Measurements from ENCODE around the gene DIPK1C. TPM values are rescaled to one million over a fixed set of nuclear protein-coding genes. Genes with fewer than 3 reads are reported as not detected.
A peak's percentile ranks its signal among the peaks of the same experiment; 100 is the strongest.

Gene DIPK1C
- total RNA-seq, 4 donors from 2014 or later, result 0.25 to 5.4 (median 2.9) TPM

DNA sequence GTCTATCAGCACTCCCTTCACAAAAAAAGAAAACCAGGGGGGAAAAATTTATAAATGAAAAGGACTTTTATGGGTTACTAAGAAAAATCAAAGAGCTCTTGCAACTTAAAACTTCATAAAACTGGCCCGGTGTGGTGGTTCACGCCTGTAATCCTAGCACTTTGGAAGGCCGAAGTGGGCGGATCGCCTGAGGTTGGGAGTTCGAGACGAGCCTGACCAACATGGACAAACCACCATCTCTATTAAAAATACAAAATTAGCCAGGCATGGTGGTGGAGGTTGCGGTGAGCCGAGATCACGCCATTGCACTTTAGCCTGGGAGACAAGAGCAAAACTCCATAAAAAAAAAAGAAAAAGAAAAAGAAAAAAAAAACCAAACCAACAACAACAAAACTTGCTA, 1.7 kb downstream of the DIPK1C start:
- 90 to 92% methylated on average over 10 of the region's 10 CpGs for WGBS, 2 donors
- intact Hi-C loops (cut with DNase I; ENCODE audit: low total_unique reads), result no loop called here
- no peak overlapping the region for H3K4me3 ChIP-seq (ENCODE audit: low read depth, poor library complexity, severe bottlenecking)
- peak in 1 of 2 donors; percentile 70 for DNase-seq (ENCODE audit: low spot score in 2 of 2)
- TF ChIP-seq POLR2A (IDR thresholded peaks at IDR 0.05), result no peak
- TF ChIP-seq, protein P1, sequence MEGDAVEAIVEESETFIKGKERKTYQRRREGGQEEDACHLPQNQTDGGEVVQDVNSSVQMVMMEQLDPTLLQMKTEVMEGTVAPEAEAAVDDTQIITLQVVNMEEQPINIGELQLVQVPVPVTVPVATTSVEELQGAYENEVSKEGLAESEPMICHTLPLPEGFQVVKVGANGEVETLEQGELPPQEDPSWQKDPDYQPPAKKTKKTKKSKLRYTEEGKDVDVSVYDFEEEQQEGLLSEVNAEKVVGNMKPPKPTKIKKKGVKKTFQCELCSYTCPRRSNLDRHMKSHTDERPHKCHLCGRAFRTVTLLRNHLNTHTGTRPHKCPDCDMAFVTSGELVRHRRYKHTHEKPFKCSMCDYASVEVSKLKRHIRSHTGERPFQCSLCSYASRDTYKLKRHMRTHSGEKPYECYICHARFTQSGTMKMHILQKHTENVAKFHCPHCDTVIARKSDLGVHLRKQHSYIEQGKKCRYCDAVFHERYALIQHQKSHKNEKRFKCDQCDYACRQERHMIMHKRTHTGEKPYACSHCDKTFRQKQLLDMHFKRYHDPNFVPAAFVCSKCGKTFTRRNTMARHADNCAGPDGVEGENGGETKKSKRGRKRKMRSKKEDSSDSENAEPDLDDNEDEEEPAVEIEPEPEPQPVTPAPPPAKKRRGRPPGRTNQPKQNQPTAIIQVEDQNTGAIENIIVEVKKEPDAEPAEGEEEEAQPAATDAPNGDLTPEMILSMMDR (IDR thresholded peaks at IDR 0.05), result no peak

DNA sequence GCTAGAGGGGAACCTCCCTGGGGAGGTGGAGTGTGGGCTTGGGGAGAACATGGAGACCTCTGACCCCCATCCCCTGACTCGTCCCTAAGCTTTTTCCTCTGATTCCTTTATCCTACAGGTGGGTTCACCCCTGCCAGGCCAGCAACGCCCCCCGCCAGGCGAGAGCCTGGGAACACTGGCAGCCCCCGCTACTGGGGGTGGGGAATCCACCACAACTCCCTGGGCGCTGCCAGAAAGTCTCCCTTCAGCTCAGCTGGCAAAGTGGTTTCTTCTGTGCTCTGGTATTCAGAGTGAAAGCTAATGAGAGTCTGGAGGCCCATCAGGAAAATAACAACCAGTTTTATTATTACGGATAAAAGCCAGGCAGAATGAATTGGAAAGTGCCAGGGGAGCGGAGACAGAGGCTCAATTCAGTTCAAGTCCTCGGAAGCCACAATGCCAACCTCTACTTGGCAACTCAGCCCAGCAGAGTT, 2.8 kb downstream of the DIPK1C start:
- intact Hi-C loops (cut with DNase I; ENCODE audit: low total_unique reads), result no loop called here
- DNase-seq (ENCODE audit: low spot score in 2 of 2), result peak in 1 of 2 donors; percentile 77
- no peak overlapping the region for H3K4me3 ChIP-seq (ENCODE audit: low read depth, poor library complexity, severe bottlenecking)
- WGBS, 2 donors, result 77 to 84% methylated on average over 9 of the region's 9 CpGs
- no peak for TF ChIP-seq POLR2A (IDR thresholded peaks at IDR 0.05)
- TF ChIP-seq, protein P1 (IDR thresholded peaks at IDR 0.05), result no peak

DNA sequence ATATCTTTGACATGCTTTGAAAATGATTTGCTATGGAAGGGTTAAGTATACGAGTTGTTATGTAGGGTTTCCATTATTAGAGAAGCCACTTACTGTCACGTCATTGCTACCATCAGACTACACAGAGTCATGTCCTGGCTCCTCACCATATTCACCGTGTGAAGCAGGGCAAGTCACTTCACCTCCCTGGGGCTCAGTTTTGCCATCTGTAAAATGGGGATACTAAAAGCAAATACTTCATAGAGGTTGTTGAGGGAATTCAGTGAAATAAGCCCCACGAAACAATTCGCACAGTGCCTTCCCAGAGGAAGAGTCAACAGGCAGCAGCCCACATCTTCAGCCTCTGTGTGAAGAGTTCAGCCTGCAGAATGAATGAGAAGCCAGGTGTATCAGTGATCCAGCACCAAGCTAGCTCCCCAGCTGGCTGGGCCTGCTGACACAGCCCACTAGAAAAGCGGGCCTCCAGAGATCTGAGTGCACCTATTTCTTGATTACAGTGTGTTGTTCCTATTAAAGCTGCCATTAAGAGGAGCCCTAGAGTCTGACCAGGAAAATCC, 3.4 kb downstream of the DIPK1C start:
- no peak overlapping the region for H3K4me3 ChIP-seq (ENCODE audit: low read depth, poor library complexity, severe bottlenecking)
- intact Hi-C loops (cut with DNase I; ENCODE audit: low total_unique reads), result no loop called here
- TF ChIP-seq, protein P1 (IDR thresholded peaks at IDR 0.05), result no peak
- WGBS, 2 donors, result 76 to 86% methylated on average over 6 of the region's 6 CpGs
- DNase-seq (ENCODE audit: low spot score in 2 of 2), result peak in 1 of 2 donors; percentile 58

DNA sequence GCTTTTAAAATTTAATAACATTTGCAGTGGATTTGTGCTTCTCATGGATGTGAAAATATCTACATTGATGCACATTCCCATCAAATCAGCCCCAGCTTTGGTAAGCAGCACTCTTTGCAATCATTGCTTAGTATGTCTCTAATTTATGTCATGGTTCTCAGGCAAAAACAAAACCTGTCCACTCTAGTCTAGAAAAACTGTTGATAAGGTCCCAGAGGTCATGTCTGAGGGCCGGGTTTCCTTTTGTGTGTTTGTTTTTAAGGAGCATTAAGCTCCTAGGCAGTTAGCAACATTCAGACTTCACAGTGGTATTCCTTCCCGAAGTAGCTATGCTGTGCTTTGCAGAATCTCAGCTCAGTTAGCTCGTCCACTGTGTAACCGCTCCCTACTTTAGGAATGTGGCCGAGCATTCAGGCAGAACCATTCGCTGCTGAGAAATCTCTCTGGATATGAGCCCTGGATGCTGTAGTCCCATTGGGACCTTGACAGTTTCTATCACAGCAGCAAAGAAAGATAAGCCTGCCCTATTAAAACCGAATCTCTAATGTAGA, 4.0 kb downstream of the DIPK1C start:
- intact Hi-C loops (cut with DNase I; ENCODE audit: low total_unique reads), result no loop called here
- DNase-seq (ENCODE audit: low spot score in 2 of 2), result no peak
- TF ChIP-seq, protein P1 (IDR thresholded peaks at IDR 0.05), result no peak
- no peak for TF ChIP-seq POLR2A (IDR thresholded peaks at IDR 0.05)
- no peak overlapping the region for H3K4me3 ChIP-seq (ENCODE audit: low read depth, poor library complexity, severe bottlenecking)
- WGBS, 2 donors, result 43 to 52% methylated on average over 7 of the region's 7 CpGs

DNA sequence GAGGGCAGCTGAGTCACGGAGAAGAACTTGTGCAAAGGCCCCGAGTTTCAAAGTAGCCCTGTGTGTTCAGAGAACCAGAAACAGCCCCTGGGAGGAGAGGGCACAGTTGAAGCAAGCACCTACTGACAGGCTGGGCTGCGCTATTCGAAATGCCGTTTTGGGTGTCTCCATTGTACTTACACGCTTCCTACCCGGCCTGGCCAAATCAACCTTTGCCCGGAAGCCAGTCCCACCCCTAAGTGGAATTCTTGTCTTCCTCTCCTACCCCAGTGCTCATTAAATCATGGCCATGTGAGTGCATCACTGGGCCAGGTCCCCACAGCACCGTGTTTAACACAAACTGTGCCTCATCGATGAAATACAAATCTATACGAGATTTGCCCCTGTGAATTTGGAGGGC, 6.0 kb downstream of the DIPK1C start:
- intact Hi-C loops (cut with DNase I; ENCODE audit: low total_unique reads), result no loop called here
- TF ChIP-seq, protein P1 (IDR thresholded peaks at IDR 0.05), result no peak
- TF ChIP-seq POLR2A (IDR thresholded peaks at IDR 0.05), result no peak
- DNase-seq (ENCODE audit: low spot score in 2 of 2), result peak in 1 of 2 donors; percentile 63
- no peak overlapping the region for H3K4me3 ChIP-seq (ENCODE audit: low read depth, poor library complexity, severe bottlenecking)
- WGBS, 2 donors, result 79 to 87% methylated on average over 11 of the region's 11 CpGs

DNA sequence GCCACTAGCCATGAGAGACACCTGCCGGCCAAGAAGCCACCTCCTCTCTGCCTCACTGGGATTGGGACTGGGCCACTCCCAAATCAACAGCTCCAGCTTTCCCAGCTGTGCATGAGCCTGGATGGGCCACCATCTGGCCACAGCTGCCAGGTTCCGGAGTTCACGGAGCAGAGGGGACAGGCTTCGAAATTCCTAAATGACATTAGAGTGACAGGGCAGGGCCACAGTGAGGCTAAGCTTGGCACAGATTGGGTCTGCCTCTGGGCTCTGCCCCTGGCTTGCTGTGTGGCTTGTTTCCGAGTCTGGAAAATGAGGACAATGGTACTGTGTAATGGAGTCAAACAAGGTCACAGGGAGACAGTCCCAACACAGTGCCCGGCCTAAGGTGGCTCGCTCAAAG, 6.5 kb downstream of the DIPK1C start:
- TF ChIP-seq, protein P1 (IDR thresholded peaks at IDR 0.05), result no peak
- TF ChIP-seq POLR2A (IDR thresholded peaks at IDR 0.05), result no peak
- DNase-seq (ENCODE audit: low spot score in 2 of 2), result peak in 1 of 2 donors; percentile 72
- WGBS, 2 donors, result 65 to 71% methylated on average over 3 to 7 of the region's 7 CpGs
- H3K4me3 ChIP-seq (ENCODE audit: low read depth, poor library complexity, severe bottlenecking), result no peak overlapping the region
- intact Hi-C loops (cut with DNase I; ENCODE audit: low total_unique reads), result no loop called here
